Measurements from ENCODE around the gene PROSER3. TPM values are rescaled to one million over a fixed set of nuclear protein-coding genes. Genes with fewer than 3 reads are reported as not detected.

The PROSER3 gene
- total and polyA plus RNA-seq, 9 of the 15 experiments (the other 6 are each of a cell fraction or from before 2014, with no cell fraction given) = 1.0 to 39.5 (median 5.1) TPM

GRCh38 chr19:35716801-35717664 is 40.9 kb upstream of the PROSER3 start (continued):
- TF ChIP-seq, protein P1, sequence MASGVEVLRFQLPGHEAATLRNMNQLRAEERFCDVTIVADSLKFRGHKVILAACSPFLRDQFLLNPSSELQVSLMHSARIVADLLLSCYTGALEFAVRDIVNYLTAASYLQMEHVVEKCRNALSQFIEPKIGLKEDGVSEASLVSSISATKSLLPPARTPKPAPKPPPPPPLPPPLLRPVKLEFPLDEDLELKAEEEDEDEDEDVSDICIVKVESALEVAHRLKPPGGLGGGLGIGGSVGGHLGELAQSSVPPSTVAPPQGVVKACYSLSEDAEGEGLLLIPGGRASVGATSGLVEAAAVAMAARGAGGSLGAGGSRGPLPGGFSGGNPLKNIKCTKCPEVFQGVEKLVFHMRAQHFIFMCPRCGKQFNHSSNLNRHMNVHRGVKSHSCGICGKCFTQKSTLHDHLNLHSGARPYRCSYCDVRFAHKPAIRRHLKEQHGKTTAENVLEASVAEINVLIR (CRISPR knock-in tag; IDR thresholded peaks at IDR 0.05) = no peak
- TF ChIP-seq KLF16 (IDR thresholded peaks at IDR 0.05) = peak; percentile 80
- TF ChIP-seq, protein P2, sequence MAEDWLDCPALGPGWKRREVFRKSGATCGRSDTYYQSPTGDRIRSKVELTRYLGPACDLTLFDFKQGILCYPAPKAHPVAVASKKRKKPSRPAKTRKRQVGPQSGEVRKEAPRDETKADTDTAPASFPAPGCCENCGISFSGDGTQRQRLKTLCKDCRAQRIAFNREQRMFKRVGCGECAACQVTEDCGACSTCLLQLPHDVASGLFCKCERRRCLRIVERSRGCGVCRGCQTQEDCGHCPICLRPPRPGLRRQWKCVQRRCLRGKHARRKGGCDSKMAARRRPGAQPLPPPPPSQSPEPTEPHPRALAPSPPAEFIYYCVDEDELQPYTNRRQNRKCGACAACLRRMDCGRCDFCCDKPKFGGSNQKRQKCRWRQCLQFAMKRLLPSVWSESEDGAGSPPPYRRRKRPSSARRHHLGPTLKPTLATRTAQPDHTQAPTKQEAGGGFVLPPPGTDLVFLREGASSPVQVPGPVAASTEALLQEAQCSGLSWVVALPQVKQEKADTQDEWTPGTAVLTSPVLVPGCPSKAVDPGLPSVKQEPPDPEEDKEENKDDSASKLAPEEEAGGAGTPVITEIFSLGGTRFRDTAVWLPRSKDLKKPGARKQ (CRISPR knock-in tag; IDR thresholded peaks at IDR 0.05) = no peak
- peak; percentile 56 for TF ChIP-seq KDM5B (IDR thresholded peaks at IDR 0.05; ENCODE audit: insufficient replicate concordance, low read depth, low read length)
- TF ChIP-seq ELF1 (tag; IDR thresholded peaks at IDR 0.05) = no peak
- TF ChIP-seq SIX5 (IDR thresholded peaks at IDR 0.05; ENCODE audit: borderline replicate concordance in 1 of 2, insufficient read depth in 1 of 2, low read depth in 1 of 2, low read length in 2 of 2) = peak; percentile 94
- no peak for TF ChIP-seq ZNF398 (CRISPR knock-in tag; IDR thresholded peaks at IDR 0.05)
- no peak for TF ChIP-seq SRSF3 (IDR thresholded peaks at IDR 0.05; ENCODE audit: insufficient read depth, low read length)
- peak in 2 of 3 experiments; percentile 59 to 63 for TF ChIP-seq YY1 (IDR thresholded peaks at IDR 0.05; ENCODE audit: borderline replicate concordance in 1 of 3, control insufficient read depth in 1 of 3, extremely low read depth in 1 of 3, insufficient read depth in 3 of 3, insufficient read length in 1 of 3, insufficient replicate concordance in 2 of 3, low read depth in 1 of 3, low read length in 2 of 3)
- TF ChIP-seq POLR3A (IDR thresholded peaks at IDR 0.05; ENCODE audit: borderline replicate concordance, extremely low read depth, insufficient read depth, insufficient read length) = no peak
- TF ChIP-seq IRF2 (CRISPR knock-in tag; IDR thresholded peaks at IDR 0.05) = no peak
- no peak for TF ChIP-seq ZNF146 (CRISPR knock-in tag; IDR thresholded peaks at IDR 0.05; ENCODE audit: unreplicated experiment)
- TF ChIP-seq, protein P3, sequence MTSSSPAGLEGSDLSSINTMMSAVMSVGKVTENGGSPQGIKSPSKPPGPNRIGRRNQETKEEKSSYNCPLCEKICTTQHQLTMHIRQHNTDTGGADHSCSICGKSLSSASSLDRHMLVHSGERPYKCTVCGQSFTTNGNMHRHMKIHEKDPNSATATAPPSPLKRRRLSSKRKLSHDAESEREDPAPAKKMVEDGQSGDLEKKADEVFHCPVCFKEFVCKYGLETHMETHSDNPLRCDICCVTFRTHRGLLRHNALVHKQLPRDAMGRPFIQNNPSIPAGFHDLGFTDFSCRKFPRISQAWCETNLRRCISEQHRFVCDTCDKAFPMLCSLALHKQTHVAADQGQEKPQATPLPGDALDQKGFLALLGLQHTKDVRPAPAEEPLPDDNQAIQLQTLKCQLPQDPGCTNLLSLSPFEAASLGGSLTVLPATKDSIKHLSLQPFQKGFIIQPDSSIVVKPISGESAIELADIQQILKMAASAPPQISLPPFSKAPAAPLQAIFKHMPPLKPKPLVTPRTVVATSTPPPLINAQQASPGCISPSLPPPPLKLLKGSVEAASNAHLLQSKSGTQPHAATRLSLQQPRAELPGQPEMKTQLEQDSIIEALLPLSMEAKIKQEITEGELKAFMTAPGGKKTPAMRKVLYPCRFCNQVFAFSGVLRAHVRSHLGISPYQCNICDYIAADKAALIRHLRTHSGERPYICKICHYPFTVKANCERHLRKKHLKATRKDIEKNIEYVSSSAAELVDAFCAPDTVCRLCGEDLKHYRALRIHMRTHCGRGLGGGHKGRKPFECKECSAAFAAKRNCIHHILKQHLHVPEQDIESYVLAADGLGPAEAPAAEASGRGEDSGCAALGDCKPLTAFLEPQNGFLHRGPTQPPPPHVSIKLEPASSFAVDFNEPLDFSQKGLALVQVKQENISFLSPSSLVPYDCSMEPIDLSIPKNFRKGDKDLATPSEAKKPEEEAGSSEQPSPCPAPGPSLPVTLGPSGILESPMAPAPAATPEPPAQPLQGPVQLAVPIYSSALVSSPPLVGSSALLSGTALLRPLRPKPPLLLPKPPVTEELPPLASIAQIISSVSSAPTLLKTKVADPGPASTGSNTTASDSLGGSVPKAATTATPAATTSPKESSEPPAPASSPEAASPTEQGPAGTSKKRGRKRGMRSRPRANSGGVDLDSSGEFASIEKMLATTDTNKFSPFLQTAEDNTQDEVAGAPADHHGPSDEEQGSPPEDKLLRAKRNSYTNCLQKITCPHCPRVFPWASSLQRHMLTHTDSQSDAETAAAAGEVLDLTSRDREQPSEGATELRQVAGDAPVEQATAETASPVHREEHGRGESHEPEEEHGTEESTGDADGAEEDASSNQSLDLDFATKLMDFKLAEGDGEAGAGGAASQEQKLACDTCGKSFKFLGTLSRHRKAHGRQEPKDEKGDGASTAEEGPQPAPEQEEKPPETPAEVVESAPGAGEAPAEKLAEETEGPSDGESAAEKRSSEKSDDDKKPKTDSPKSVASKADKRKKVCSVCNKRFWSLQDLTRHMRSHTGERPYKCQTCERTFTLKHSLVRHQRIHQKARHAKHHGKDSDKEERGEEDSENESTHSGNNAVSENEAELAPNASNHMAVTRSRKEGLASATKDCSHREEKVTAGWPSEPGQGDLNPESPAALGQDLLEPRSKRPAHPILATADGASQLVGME (CRISPR knock-in tag; IDR thresholded peaks at IDR 0.05) = 0 out of 2 replicates have a peak, but pooled peaks have one; percentile 62
- TF ChIP-seq POLR3G (IDR thresholded peaks at IDR 0.05; ENCODE audit: extremely low read depth, insufficient read length, insufficient replicate concordance) = no peak

Measured in K562 (cell line).